Measurements from ENCODE around the gene ANKZF1. TPM values are rescaled to one million over a fixed set of nuclear protein-coding genes. Genes with fewer than 3 reads are reported as not detected.

ANKZF1 gene
- total RNA-seq, 4 donors from 2014 or later: 20.4 to 34.1 (median 27.6) TPM

GRCh38 chr2:219268294-219268693, 38.7 kb downstream of the ANKZF1 start:
- Histone ChIP-seq H3K4me3 (no peak overlapping the region), H3K27ac (replicated peaks in 1 of 4) (no peak overlapping the region), H3K9me3 (no peaks in the 10 kb centered on the region), H3K27me3 (no peaks in the 10 kb centered on the region), H3K36me3 (no peaks in the 10 kb centered on the region), H3K4me1 (no peaks in the 10 kb centered on the region)
- intact Hi-C loops (cut with DNase I): no loop called here
- 90% methylated on average over 2 of the region's 2 CpGs for WGBS
- TF ChIP-seq POLR2A (IDR thresholded peaks at IDR 0.05; ENCODE audit: low read depth): no peak
- no peak for TF ChIP-seq CTCF (IDR thresholded peaks at IDR 0.05)
- TF ChIP-seq POLR2AphosphoS5 (IDR thresholded peaks at IDR 0.05): no peak
- no peak for TF ChIP-seq EP300 (IDR thresholded peaks at IDR 0.05)
- no peak for DNase-seq (ENCODE audit: extremely low spot score)

GRCh38 chr2:219269362-219270054, 39.9 kb downstream of the ANKZF1 start:
- Histone ChIP-seq H3K4me3 (no peak overlapping the region), H3K4me1 (peaks cover 8 to 9% (median 8%) of the 10 kb centered on the region in 4 donors), H3K36me3 (no peaks in the 10 kb centered on the region), H3K27ac (replicated peaks in 1 of 4) (no peak overlapping the region), H3K27me3 (no peaks in the 10 kb centered on the region), H3K9me3 (no peaks in the 10 kb centered on the region)
- 55% methylated on average over 6 of the region's 8 CpGs for WGBS
- TF ChIP-seq CTCF (IDR thresholded peaks at IDR 0.05) (no peak), POLR2AphosphoS5 (IDR thresholded peaks at IDR 0.05) (no peak), POLR2A (IDR thresholded peaks at IDR 0.05; ENCODE audit: low read depth) (no peak), EP300 (IDR thresholded peaks at IDR 0.05) (no peak)
- DNase-seq (ENCODE audit: extremely low spot score): no peak
- intact Hi-C loops (cut with DNase I): no loop called here

- no peak overlapping the region for H3K4me3 ChIP-seq
- intact Hi-C loops (cut with DNase I): no loop called here
- DNase-seq (ENCODE audit: extremely low spot score): no peak
- H3K27ac ChIP-seq (replicated peaks in 1 of 4): no peak overlapping the region
- H3K9me3 ChIP-seq: no peaks in the 10 kb centered on the region
- 83% methylated on average over 5 of the region's 5 CpGs for WGBS
- H3K36me3 ChIP-seq: no peaks in the 10 kb centered on the region
- H3K4me1 ChIP-seq: peaks cover 8 to 13% (median 10%) of the 10 kb centered on the region in 4 donors
- H3K27me3 ChIP-seq: no peaks in the 10 kb centered on the region
- no peak for TF ChIP-seq CTCF (IDR thresholded peaks at IDR 0.05)
- TF ChIP-seq POLR2A (IDR thresholded peaks at IDR 0.05; ENCODE audit: low read depth): no peak
Observed at GRCh38 chr2:219270055-219270372, 40.4 kb downstream of the ANKZF1 start.

- WGBS: 88% methylated on average over 2 of the region's 2 CpGs
Observed at GRCh38 chr2:219271021-219271420, 41.4 kb downstream of the ANKZF1 start.

More at GRCh38 chr2:219271021-219271420, 41.4 kb downstream of the ANKZF1 start:
- Histone ChIP-seq H3K4me1 (peaks cover 8 to 14% (median 11%) of the 10 kb centered on the region in 4 donors), H3K9me3 (no peaks in the 10 kb centered on the region), H3K4me3 (no peak overlapping the region), H3K27ac (replicated peaks in 1 of 4) (no peak overlapping the region), H3K36me3 (no peaks in the 10 kb centered on the region), H3K27me3 (no peaks in the 10 kb centered on the region)
- no peak for DNase-seq (ENCODE audit: extremely low spot score)
- intact Hi-C loops (cut with DNase I): no loop called here
- TF ChIP-seq POLR2AphosphoS5 (IDR thresholded peaks at IDR 0.05) (no peak), CTCF (IDR thresholded peaks at IDR 0.05) (no peak), EP300 (IDR thresholded peaks at IDR 0.05) (no peak), POLR2A (IDR thresholded peaks at IDR 0.05; ENCODE audit: low read depth) (no peak)
